ENCODE results near the gene SLCO2A1.
A peak's percentile ranks its signal among the peaks of the same experiment; 100 is the strongest.

The SLCO2A1 gene

GRCh38 chr3:133933097-133934024 is 96.4 kb downstream of the SLCO2A1 start:
- DNase-seq (ENCODE audit: low spot score), result peak; percentile 5

GRCh38 chr3:133932009-133932408 is 97.7 kb downstream of the SLCO2A1 start:
- no peak for DNase-seq (ENCODE audit: low spot score)

GRCh38 chr3:133931084-133931483 is 98.6 kb downstream of the SLCO2A1 start:
- peak; percentile 4 for DNase-seq (ENCODE audit: low spot score)

GRCh38 chr3:133930341-133930933 is 99.3 kb downstream of the SLCO2A1 start:
- DNase-seq (ENCODE audit: low spot score), result peak; percentile 63

- DNase-seq (ENCODE audit: low spot score), result no peak
Observed at GRCh38 chr3:133928903-133929607, 100.7 kb downstream of the SLCO2A1 start.

- DNase-seq (ENCODE audit: low spot score), result no peak
Observed at GRCh38 chr3:133928136-133928893, 101.4 kb downstream of the SLCO2A1 start.

GRCh38 chr3:133927540-133928066 is 102.1 kb downstream of the SLCO2A1 start:
- DNase-seq (ENCODE audit: low spot score), result peak; percentile 95

GRCh38 chr3:133926736-133927539 is 102.8 kb downstream of the SLCO2A1 start:
- DNase-seq (ENCODE audit: low spot score), result no peak

GRCh38 chr3:133925960-133926735 is 103.6 kb downstream of the SLCO2A1 start:
- DNase-seq (ENCODE audit: low spot score), result peak; percentile 24

GRCh38 chr3:133924041-133924440 is 105.7 kb downstream of the SLCO2A1 start:
- DNase-seq (ENCODE audit: low spot score), result no peak

GRCh38 chr3:133921592-133921991 is 108.1 kb downstream of the SLCO2A1 start:
- no peak for DNase-seq (ENCODE audit: low spot score)

GRCh38 chr3:133917144-133917543 is 112.6 kb downstream of the SLCO2A1 start:
- no peak for DNase-seq (ENCODE audit: low spot score)

GRCh38 chr3:133915685-133916658 is 113.8 kb downstream of the SLCO2A1 start:
- peak; percentile 58 for DNase-seq (ENCODE audit: low spot score)

- peak; percentile 73 for DNase-seq (ENCODE audit: low spot score)
Observed at GRCh38 chr3:133914839-133915600, 114.7 kb downstream of the SLCO2A1 start.

GRCh38 chr3:133910422-133910821 is 119.3 kb downstream of the SLCO2A1 start:
- DNase-seq (ENCODE audit: low spot score), result peak; percentile 40

- no peak for DNase-seq (ENCODE audit: low spot score)
Observed at GRCh38 chr3:133905376-133905775, 124.3 kb downstream of the SLCO2A1 start.

GRCh38 chr3:133901847-133902246 is 127.9 kb downstream of the SLCO2A1 start:
- DNase-seq (ENCODE audit: low spot score), result no peak

- DNase-seq (ENCODE audit: low spot score), result no peak
Observed at GRCh38 chr3:133901083-133901482, 128.6 kb downstream of the SLCO2A1 start.
